DND-41 (cell line): ENCODE results near the gene COMTD1.

Experiments
- ATAC-seq: fragments of 200-7000 bp; cut with Tn5 transposase; 3 replicates; pipeline ENCODE4 v1.9.1; 2021; ENCODE audit warnings: low read depth; ENCODE audit not compliant: insufficient read depth
- DNase-seq: peaks from one replicate; pipeline ENCODE4 v3.0.0-alpha.2; 2020
- H2AFZ ChIP-seq: 2 replicates; pipeline ENCODE4 v1.6.0; 2012; ENCODE audit warnings: low read depth, low read length
- H3K27ac ChIP-seq: 2 replicates; pipeline ENCODE4 v1.5.1; 2012; ENCODE audit warnings: low read length, inconsistent platforms
- H3K27me3 ChIP-seq: fragments of 200-600 bp; sonication (generic); 2 replicates; pipeline ENCODE4 v1.6.0; 2012; ENCODE audit warnings: low read length, mild to moderate bottlenecking, inconsistent platforms; ENCODE audit not compliant: insufficient read depth, poor library complexity
- H3K36me3 ChIP-seq: 2 replicates; pipeline ENCODE4 v1.5.1; 2012; ENCODE audit warnings: low read length, inconsistent platforms; ENCODE audit not compliant: insufficient read depth
- H3K4me1 ChIP-seq: 2 replicates; pipeline ENCODE4 v1.5.1; 2012; ENCODE audit warnings: mild to moderate bottlenecking, low read length; ENCODE audit not compliant: insufficient read depth
- H3K4me2 ChIP-seq: 2 replicates; pipeline ENCODE4 v1.6.0; 2012; ENCODE audit warnings: mild to moderate bottlenecking, moderate library complexity, low read length, inconsistent platforms; ENCODE audit not compliant: insufficient read depth
- H3K4me3 ChIP-seq, 2 experiments: fragments of 200-600 bp in 1 of 2; shearing (Covaris generic) in 1 of 2; 2 replicates each; pipeline ENCODE4 v1.5.1; 2012 to 2016; ENCODE audit warnings: inconsistent platforms in 2 of 2, low read length in 2 of 2, mild to moderate bottlenecking in 2 of 2, low read depth in 1 of 2, moderate library complexity in 1 of 2
- H3K79me2 ChIP-seq: 2 replicates; pipeline ENCODE4 v1.6.0; 2012; ENCODE audit warnings: low read length, inconsistent platforms; ENCODE audit not compliant: insufficient read depth
- H3K9ac ChIP-seq: 2 replicates; pipeline ENCODE4 v1.6.0; 2012; ENCODE audit warnings: low read depth, mild to moderate bottlenecking, inconsistent platforms, low read length, moderate library complexity
- H3K9me3 ChIP-seq: 2 replicates; pipeline ENCODE4 v1.5.1; 2012; ENCODE audit warnings: low read length, moderate library complexity, mild to moderate bottlenecking, inconsistent platforms; ENCODE audit not compliant: insufficient read depth, severe bottlenecking
- H4K20me1 ChIP-seq: 2 replicates; pipeline ENCODE4 v1.6.0; 2012; ENCODE audit warnings: low read length; ENCODE audit not compliant: insufficient read depth
- CTCF ChIP-seq: IDR thresholded peaks from 2 replicates; pipeline ENCODE4 v1.5.1; 2012; ENCODE audit warnings: borderline replicate concordance, low read length, moderate library complexity, mild to moderate bottlenecking; ENCODE audit not compliant: poor library complexity, severe bottlenecking; ENCODE audit errors: extremely low read depth
- EZH2 ChIP-seq: IDR thresholded peaks from 3 replicates; pipeline ENCODE4 v1.6.1; 2012; ENCODE audit warnings: borderline replicate concordance, low read depth, mild to moderate bottlenecking, moderate library complexity, low read length, inconsistent platforms; ENCODE audit not compliant: severe bottlenecking

COMTD1 gene

DNA sequence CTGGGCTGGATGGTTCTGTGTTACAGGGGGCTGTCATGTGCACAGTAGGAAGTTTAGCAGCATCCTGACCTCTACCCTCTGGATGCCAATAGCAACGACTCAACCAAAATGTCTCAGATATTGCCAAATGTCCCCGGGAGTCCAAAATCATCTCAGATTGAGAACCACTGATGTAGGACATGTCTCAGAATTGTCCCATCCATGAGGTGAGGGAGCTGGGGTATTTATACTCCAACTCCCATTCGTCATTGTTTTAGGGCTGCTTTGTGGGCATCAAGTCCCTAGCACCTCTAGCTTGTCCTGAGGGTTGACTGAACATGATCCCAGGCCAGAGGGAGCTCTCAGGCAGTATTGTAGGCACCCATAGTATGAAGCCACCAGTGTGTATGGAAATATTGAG is 25.2 kb upstream of the COMTD1 start:
- no peaks in the 10 kb centered on the region for H3K79me2 ChIP-seq
- H3K4me1 ChIP-seq, result no peaks in the 10 kb centered on the region
- no peak overlapping the region for H3K9ac ChIP-seq
- H3K27me3 ChIP-seq, result no peaks in the 10 kb centered on the region
- TF ChIP-seq CTCF, result no peak
- no peak for TF ChIP-seq EZH2
- ATAC-seq (no peak), DNase-seq (no peak)
- no peaks in the 10 kb centered on the region for H3K36me3 ChIP-seq
- no peaks in the 10 kb centered on the region for H3K9me3 ChIP-seq
- no peak overlapping the region for H3K4me3 ChIP-seq
- H2AFZ ChIP-seq, result no peak overlapping the region
- no peak overlapping the region for H3K4me2 ChIP-seq
- no peak overlapping the region for H3K27ac ChIP-seq
- H4K20me1 ChIP-seq, result no peaks in the 10 kb centered on the region

GRCh38 chr10:75254739-75255138 is 19.0 kb upstream of the COMTD1 start:
- no peak overlapping the region for H3K9ac ChIP-seq
- no peak overlapping the region for H2AFZ ChIP-seq
- no peak overlapping the region for H3K4me2 ChIP-seq
- no peaks in the 10 kb centered on the region for H3K4me1 ChIP-seq
- no peaks in the 10 kb centered on the region for H3K27me3 ChIP-seq
- TF ChIP-seq EZH2 (no peak), CTCF (no peak)
- H3K79me2 ChIP-seq, result no peaks in the 10 kb centered on the region
- H3K4me3 ChIP-seq, result no peak overlapping the region
- H3K9me3 ChIP-seq, result peaks cover 22% of the 10 kb centered on the region
- H4K20me1 ChIP-seq, result no peaks in the 10 kb centered on the region
- H3K27ac ChIP-seq, result no peak overlapping the region
- no peak for DNase-seq
- no peak for ATAC-seq
- no peaks in the 10 kb centered on the region for H3K36me3 ChIP-seq

DNA sequence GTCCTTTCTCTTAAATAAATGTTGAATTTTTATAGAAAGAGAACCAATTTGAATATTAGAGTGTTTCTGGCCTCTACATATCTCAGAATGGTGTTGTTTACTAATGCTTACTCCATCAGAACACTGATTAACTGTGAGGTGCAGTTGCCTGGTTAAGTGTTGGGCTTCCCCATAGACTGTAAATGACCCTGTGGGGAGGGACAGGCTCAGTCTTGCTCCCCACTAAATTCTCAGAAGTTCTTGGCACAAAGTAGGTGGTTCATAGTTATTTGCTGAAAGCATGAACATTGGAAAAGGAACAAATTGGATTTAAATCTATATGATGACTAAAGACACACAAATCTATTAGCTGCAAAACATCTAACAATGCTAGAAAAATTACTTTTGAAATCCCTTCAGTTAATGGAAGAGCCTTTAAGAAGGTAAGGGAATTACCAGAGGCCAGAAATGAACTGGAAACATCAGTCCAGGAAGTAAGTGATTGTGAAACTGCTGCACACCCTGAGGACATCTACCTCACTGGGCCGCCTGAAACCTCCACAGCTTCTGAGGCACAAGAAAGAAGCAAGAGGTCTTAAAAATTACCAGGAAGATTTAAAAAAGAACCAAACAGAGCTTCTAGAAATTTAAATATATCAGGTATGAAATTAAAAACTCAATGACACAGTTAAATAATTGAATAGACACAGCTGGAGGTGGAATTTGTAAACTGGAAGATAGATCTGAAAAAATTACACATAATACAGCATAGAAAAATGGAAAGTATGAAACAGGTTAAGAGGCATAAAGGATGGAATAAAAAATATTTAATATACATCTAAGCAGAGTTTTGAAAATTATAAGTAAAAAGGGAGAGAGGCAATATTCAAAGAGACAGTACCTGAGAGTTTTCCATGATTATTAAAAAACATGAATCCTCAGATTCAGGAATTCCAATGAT is 17.8 kb upstream of the COMTD1 start:
- Histone ChIP-seq H3K27me3 (no peaks in the 10 kb centered on the region), H3K9ac (no peak overlapping the region), H2AFZ (no peak overlapping the region), H3K4me3 (no peak overlapping the region), H3K4me2 (no peak overlapping the region), H3K79me2 (no peaks in the 10 kb centered on the region), H3K27ac (no peak overlapping the region), H3K4me1 (no peaks in the 10 kb centered on the region), H3K36me3 (no peaks in the 10 kb centered on the region), H4K20me1 (no peaks in the 10 kb centered on the region), H3K9me3 (peaks cover 22% of the 10 kb centered on the region)
- TF ChIP-seq CTCF (no peak), EZH2 (no peak)
- ATAC-seq, result no peak
- DNase-seq, result no peak
